B cell (primary cell): ENCODE results near the gene IYD. TPM values are rescaled to one million over a fixed set of nuclear protein-coding genes. Genes with fewer than 3 reads are reported as not detected.

Experiments
- ATAC-seq: fragments of 200-7000 bp; cut with Tn5 transposase; one replicate; pipeline ENCODE4 v1.10.0; 2021; ENCODE audit warnings: low read depth, mild to moderate bottlenecking, moderate number of reproducible peaks, moderate library complexity
- CTCF ChIA-PET: fragments of 350-600 bp; sonication (Branson Sonifier 250); formaldehyde crosslinking; loops from one replicate; lab custom pipeline; 2021; ENCODE audit warnings: antibody characterized with exemption, inconsistent platforms; lab: Charles Lee
- POLR2A ChIA-PET: fragments of 350-600 bp; sonication (Branson Sonifier 250); formaldehyde crosslinking; loops from one replicate; lab custom pipeline; 2021; ENCODE audit warnings: antibody characterized with exemption; lab: Charles Lee
- DNase-seq: peaks from one replicate; pipeline ENCODE4 v3.0.0; 2013
- H2AFZ ChIP-seq: 2 replicates; pipeline ENCODE4 v1.6.1; 2012; ENCODE audit warnings: mild to moderate bottlenecking, low read depth, low read length; ENCODE audit not compliant: insufficient read depth, poor library complexity, severe bottlenecking
- H3K27ac ChIP-seq, 2 donors: 1 replicate in 1 of 2; 2 replicates in 1 of 2; pipeline ENCODE4 v1.5.1; 2012 to 2013; ENCODE audit warnings: low read length in 2 of 2, mild to moderate bottlenecking in 2 of 2, moderate library complexity in 1 of 2
- H3K27me3 ChIP-seq, 4 experiments: fragments of 200-600 bp in 1 of 4; sonication (generic) in 1 of 4; replicated peaks in 1 of 4; 1 replicate in 2 of 4; 2 replicates in 2 of 4; pipeline versions ENCODE4 v1.6.1 to v1.7.0; 2013 to 2016; ENCODE audit warnings: low read length in 3 of 4, mild to moderate bottlenecking in 2 of 4, mixed read lengths in 1 of 4, moderate library complexity in 1 of 4; ENCODE audit not compliant: insufficient read depth in 4 of 4, control insufficient read depth in 3 of 4; ENCODE audit errors: control extremely low read depth in 1 of 4
- H3K36me3 ChIP-seq, 2 experiments: replicated peaks in 1 of 2; 1 replicate in 1 of 2; 2 replicates in 1 of 2; pipeline versions ENCODE4 v1.6.1 to v1.7.1; 2013; ENCODE audit warnings: low read length in 1 of 2; ENCODE audit not compliant: insufficient read depth in 2 of 2, control insufficient read depth in 1 of 2; ENCODE audit errors: control extremely low read depth in 1 of 2, extremely low read depth in 1 of 2
- H3K4me1 ChIP-seq, 2 donors: fragments of 200-600 bp in 1 of 2; sonication (generic) in 1 of 2; 1 replicate in 1 of 2; 2 replicates in 1 of 2; pipeline versions ENCODE4 v1.5.1 to v1.6.1; 2013 to 2017; ENCODE audit warnings: low read length in 2 of 2; ENCODE audit not compliant: control insufficient read depth in 2 of 2, insufficient read depth in 2 of 2
- H3K4me2 ChIP-seq: replicated peaks from 2 replicates; pipeline ENCODE3; 2012; ENCODE audit warnings: mild to moderate bottlenecking, low read depth, low read length; ENCODE audit not compliant: poor library complexity, severe bottlenecking
- H3K4me3 ChIP-seq, 5 experiments: fragments of 200-600 bp in 1 of 5; sonication (generic) in 1 of 5; 1 replicate in 3 of 5; 2 replicates in 2 of 5; pipeline versions ENCODE4 v1.5.1 to v1.7.0; 2011 to 2016; ENCODE audit warnings: low read length in 4 of 5, mild to moderate bottlenecking in 4 of 5, low read depth in 2 of 5, control low read depth in 1 of 5, moderate library complexity in 1 of 5; ENCODE audit not compliant: insufficient read depth in 1 of 5; ENCODE audit errors: control extremely low read depth in 1 of 5, extremely low read depth in 1 of 5
- H3K79me2 ChIP-seq: fragments of 200-600 bp; sonication (generic); one replicate; pipeline ENCODE4 v1.6.0; 2016; ENCODE audit warnings: low read length; ENCODE audit not compliant: control insufficient read depth, insufficient read depth
- H3K9ac ChIP-seq: fragments of 200-600 bp; sonication (generic); 2 replicates; pipeline ENCODE4 v1.6.1; 2017; ENCODE audit warnings: mild to moderate bottlenecking, low read length, moderate library complexity
- H3K9me3 ChIP-seq, 3 donors: one replicate each; pipeline versions ENCODE4 v1.6.1 to v1.7.1; 2013; ENCODE audit warnings: low read length in 2 of 3; ENCODE audit not compliant: control insufficient read depth in 2 of 3, insufficient read depth in 1 of 3; ENCODE audit errors: control extremely low read depth in 1 of 3
- H4K20me1 ChIP-seq: 2 replicates; pipeline ENCODE4 v1.6.0; 2012; ENCODE audit warnings: mild to moderate bottlenecking, low read length; ENCODE audit not compliant: insufficient read depth, control insufficient read depth, poor library complexity, severe bottlenecking
- H3K27ac Mint-ChIP-seq: one replicate; pipeline ENCODE4 v1.8.0; 2021; ENCODE audit warnings: mixed read lengths
- H3K27me3 Mint-ChIP-seq: one replicate; pipeline ENCODE4 v1.8.0; 2021; ENCODE audit warnings: mixed read lengths
- H3K4me1 Mint-ChIP-seq: one replicate; pipeline ENCODE4 v1.8.0; 2021; ENCODE audit warnings: mixed read lengths
- H3K4me3 Mint-ChIP-seq: one replicate; pipeline ENCODE4 v1.8.0; 2021; ENCODE audit warnings: mixed read lengths
- H3K9me3 Mint-ChIP-seq: one replicate; pipeline ENCODE4 v1.8.0; 2022; ENCODE audit warnings: mixed read lengths; ENCODE audit not compliant: insufficient read depth
- EZH2 ChIP-seq: IDR thresholded peaks from 2 replicates; pipeline ENCODE4 v1.6.1; 2012; ENCODE audit warnings: borderline replicate concordance, low read depth, mild to moderate bottlenecking, moderate library complexity, low read length; ENCODE audit not compliant: insufficient read depth, poor library complexity, severe bottlenecking
- WGBS: methylation state at CpG from one replicate; pipeline ENCODE4 v1.1.5; 2013; ENCODE audit warnings: missing lambda C conversion rate; ENCODE audit not compliant: insufficient coverage; 5-methylcytosine and 5-hydroxymethylcytosine counted together
- intact Hi-C: fragments of 100-400 bp; cut with micrococcal nuclease; formaldehyde crosslinking; loops from one replicate; pipeline ENCODE4 v1.10.0; 2022
- polyA plus RNA-seq: library from polyadenylated mRNA; depleted of rRNA; stranded (reverse); fragments of >200 nt; gene quantifications from 2 replicates; pipeline ENCODE4 v1.2.3, GENCODE V29; 2012
- total RNA-seq, 2 donors: library from RNA; stranded (reverse); fragments of 120-200 nt in 1 of 2; gene quantifications; 1 replicate in 1 of 2; 2 replicates in 1 of 2; pipeline versions ENCODE4 v1.2.3 to v1.2.4, GENCODE V29; 2013 to 2022
- TF ChIP-seq, protein P1 (sequence below): fragments of 200-600 bp; IDR thresholded peaks from one replicate; pipeline ENCODE4 v1.8.0; 2022; ENCODE audit warnings: antibody characterized with exemption, mild to moderate bottlenecking

IYD gene
- total and polyA plus RNA-seq, 2 donors (not counting 1 experiment from before 2014, with no cell fraction given) = not detected

DNA sequence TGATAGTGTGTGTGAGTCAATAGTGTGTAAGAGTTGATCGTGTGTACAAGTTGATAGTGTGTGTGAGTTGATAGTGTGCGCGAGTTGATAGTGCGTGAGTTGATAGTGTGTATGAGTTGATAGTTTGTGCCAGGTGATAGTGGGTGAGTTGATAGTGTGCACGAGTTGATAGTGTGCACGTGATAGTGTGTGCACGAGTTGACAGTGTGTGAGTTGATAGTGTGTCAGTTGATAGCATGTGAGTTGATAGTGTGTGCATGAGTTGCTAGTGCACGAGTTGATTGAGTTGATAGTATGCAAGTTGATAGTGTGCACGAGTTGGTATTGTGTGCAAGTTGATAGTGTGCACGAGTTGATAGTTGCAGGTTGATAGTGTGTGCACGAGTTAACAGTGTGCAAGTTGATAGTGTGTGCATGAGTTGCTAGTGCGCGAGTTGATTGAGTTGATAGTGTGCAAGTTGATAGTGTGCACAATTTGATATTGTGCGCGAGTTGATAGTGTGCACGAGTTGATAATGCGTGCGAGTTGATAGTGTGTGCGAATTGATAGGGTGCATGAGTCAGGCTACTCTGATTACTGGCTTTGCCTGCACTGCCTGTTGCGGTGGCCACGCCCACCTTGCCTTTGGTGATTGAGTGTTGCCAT lies 35.8 kb upstream of the IYD start:
- H3K36me3 ChIP-seq = no peaks in the 10 kb centered on the region
- no peaks in the 10 kb centered on the region for H4K20me1 ChIP-seq
- H3K4me3 Mint-ChIP-seq = no peak overlapping the region
- no peak overlapping the region for H3K4me3 ChIP-seq
- no peaks in the 10 kb centered on the region for H3K4me1 ChIP-seq
- 94% methylated on average over 21 of the region's 21 CpGs for WGBS
- no peak overlapping the region for H3K27ac ChIP-seq
- H3K4me1 Mint-ChIP-seq = no peaks in the 10 kb centered on the region
- no peak overlapping the region for H3K9ac ChIP-seq
- no peaks in the 10 kb centered on the region for H3K9me3 Mint-ChIP-seq
- TF ChIP-seq, protein P1, sequence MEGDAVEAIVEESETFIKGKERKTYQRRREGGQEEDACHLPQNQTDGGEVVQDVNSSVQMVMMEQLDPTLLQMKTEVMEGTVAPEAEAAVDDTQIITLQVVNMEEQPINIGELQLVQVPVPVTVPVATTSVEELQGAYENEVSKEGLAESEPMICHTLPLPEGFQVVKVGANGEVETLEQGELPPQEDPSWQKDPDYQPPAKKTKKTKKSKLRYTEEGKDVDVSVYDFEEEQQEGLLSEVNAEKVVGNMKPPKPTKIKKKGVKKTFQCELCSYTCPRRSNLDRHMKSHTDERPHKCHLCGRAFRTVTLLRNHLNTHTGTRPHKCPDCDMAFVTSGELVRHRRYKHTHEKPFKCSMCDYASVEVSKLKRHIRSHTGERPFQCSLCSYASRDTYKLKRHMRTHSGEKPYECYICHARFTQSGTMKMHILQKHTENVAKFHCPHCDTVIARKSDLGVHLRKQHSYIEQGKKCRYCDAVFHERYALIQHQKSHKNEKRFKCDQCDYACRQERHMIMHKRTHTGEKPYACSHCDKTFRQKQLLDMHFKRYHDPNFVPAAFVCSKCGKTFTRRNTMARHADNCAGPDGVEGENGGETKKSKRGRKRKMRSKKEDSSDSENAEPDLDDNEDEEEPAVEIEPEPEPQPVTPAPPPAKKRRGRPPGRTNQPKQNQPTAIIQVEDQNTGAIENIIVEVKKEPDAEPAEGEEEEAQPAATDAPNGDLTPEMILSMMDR = no peak
- TF ChIP-seq EZH2 = no peak
- H3K27me3 Mint-ChIP-seq = peaks cover 30% of the 10 kb centered on the region
- no peak overlapping the region for H3K27ac Mint-ChIP-seq
- H3K9me3 ChIP-seq = no peaks in the 10 kb centered on the region
- POLR2A ChIA-PET = no interaction called here
- H3K27me3 ChIP-seq = no peaks in the 10 kb centered on the region
- intact Hi-C loops = no loop called here
- CTCF ChIA-PET = no interaction called here
- H2AFZ ChIP-seq = no peak overlapping the region
- ATAC-seq = no peak
- no peak for DNase-seq
- no peak overlapping the region for H3K4me2 ChIP-seq
- no peaks in the 10 kb centered on the region for H3K79me2 ChIP-seq

DNA sequence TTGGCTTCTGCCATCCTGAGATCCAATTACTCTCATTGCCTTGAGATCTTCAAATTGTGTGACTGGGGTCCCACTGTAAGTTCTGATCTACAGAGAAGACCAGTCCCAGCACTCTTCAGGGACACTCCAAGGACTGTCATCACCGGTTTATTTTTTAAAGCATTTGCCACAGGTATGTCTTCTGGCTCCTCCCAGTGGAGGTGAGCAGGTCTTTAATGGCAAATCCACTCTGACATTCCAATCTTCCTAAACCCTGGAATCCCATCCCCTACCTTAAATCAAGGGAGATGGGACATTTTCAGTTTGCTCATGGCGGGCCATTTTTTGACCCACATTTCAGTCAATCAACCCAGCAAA lies 35.2 kb upstream of the IYD start:
- Histone ChIP-seq H2AFZ (no peak overlapping the region), H3K27me3 (no peaks in the 10 kb centered on the region), H3K9me3 (no peaks in the 10 kb centered on the region), H3K79me2 (no peaks in the 10 kb centered on the region), H3K27ac (no peak overlapping the region), H3K36me3 (no peaks in the 10 kb centered on the region), H3K4me1 (no peaks in the 10 kb centered on the region), H3K4me3 (no peak overlapping the region), H3K4me2 (no peak overlapping the region), H4K20me1 (no peaks in the 10 kb centered on the region), H3K9ac (no peak overlapping the region)
- Mint-ChIP-seq H3K27me3 (peaks cover 35% of the 10 kb centered on the region), H3K27ac (no peak overlapping the region), H3K9me3 (no peaks in the 10 kb centered on the region), H3K4me1 (no peaks in the 10 kb centered on the region), H3K4me3 (no peak overlapping the region)
- 100% methylated on average over 1 of the region's 2 CpGs for WGBS
- ChIA-PET POLR2A (no interaction called here), CTCF (no interaction called here)
- intact Hi-C loops = no loop called here
- ATAC-seq (no peak), DNase-seq (no peak)
- no peak for TF ChIP-seq EZH2
- TF ChIP-seq, protein P1 = no peak
